GM19193 (cell line): ENCODE data around the gene CNIH3.

Experiments used
- POLR2A ChIP-seq: IDR thresholded peaks from 4 replicates; pipeline ENCODE4 v1.6.1; 2011; ENCODE audit not compliant: insufficient read depth, insufficient read length; ENCODE audit errors: extremely low read depth

The CNIH3 gene

GRCh38 chr1:224631462-224632115 is 15.5 kb downstream of the CNIH3 start:
- no peak for TF ChIP-seq POLR2A

DNA sequence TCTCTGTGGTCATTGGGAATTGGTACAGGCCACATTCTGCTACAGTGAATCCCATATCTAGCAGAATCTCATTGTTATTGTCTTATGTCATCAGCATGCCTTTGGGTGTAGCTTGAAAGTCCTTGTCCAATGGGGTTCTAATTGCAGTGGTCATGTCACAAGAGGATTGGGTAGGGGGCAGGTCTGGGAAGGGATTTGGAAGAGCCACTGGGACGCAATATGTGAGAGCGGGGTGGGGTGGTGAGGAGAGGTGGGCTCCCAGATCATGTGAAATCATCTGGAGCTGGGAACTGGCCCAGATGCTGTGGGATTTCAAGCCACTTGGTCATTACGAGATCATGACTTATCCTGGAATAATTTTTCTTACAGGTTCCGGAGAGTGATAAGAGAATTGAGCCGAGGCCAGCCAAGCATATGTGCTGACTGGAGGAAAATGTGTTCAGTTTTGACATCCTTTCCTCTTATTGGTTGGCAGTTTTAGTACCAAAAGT is 16.3 kb downstream of the CNIH3 start:
- TF ChIP-seq POLR2A: no peak

DNA sequence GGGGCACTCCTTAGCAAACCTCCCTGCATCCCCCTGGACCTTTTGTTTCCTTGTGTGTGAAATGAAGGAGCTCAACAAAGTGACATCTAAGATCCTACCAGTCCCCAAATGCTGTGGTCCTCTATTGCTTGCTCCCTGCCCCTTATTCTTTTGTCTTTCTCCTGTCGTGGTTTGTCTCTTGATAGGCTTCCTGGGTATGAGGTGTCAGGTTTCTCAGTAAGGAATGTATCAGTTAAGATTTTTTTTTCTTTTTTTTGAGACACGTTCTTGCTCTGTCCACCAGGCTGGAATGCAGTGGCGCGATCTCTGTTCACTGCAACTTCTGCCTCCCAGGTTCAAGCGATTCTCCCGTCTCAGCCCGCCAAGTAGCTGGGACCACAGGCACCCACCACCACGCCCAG is 16.8 kb downstream of the CNIH3 start:
- TF ChIP-seq POLR2A: no peak

DNA sequence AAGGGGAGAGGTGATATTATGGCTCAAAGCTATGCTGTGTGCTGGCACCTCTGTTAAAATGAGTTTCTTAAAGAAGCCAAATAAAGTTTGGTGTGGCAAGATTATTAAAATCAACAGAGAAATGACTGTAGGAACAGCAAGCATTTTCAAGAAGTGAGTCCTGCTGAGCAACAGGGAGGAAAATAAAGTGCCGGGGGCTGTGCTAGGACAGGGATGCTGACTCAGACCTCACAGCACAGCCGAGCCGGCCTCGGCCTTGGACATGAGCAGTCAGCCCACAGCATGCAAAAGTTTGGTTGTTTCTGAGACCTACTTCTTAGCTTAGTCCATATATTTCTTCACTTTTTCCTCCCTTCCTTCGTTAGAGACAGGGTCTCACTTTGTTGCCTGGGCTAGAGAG is 19.2 kb downstream of the CNIH3 start:
- no peak for TF ChIP-seq POLR2A

- TF ChIP-seq POLR2A: no peak
These were observed 21.4 kb downstream of the CNIH3 start for GRCh38 chr1:224637515-224637914.

DNA sequence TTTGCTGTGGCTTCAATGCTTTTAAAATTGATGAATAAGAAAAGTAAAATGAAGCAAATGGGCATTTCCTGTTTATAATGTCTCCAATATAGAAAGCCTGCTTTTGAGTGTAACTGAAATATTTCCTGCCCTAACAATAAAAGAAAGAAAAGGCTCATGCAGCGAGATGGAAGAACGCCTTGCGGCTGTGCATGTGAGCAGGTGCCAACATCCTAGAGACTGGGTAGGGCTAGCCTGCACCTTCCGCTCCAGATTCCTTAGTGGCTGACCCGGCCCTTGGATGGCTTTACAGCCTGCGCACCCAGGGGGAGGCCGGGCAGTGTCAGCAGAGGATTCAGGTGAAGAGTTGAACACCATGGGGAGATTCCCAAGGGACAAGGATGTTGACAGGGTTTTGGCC is 21.8 kb downstream of the CNIH3 start:
- no peak for TF ChIP-seq POLR2A

DNA sequence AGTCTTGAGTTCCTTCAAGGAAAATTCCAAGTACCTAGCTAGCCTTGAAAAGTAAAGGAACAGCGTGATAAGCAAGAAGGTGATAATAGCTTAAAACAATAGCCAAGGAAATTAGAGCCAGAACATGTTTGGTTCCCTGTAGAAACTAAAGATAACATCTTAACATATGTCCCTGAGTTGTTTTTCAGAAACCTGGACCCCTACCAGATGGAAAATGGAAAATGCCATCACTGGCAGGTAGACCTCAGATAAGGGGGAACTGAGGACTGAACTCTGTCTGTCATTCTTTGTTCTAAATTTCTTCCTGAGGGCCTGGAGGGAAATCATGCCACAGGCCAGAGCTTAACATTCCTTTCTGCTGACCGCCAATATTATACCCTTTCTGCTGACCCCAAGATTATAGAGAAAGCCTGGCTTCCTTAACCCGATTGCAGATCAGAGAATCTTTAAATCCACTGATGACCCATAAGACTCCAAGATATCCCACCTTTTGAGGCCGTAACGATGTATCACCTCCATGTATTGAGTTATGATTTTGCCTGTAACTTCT is 23.4 kb downstream of the CNIH3 start:
- TF ChIP-seq POLR2A: no peak

GRCh38 chr1:224640018-224640417 is 23.9 kb downstream of the CNIH3 start:
- TF ChIP-seq POLR2A: no peak

- TF ChIP-seq POLR2A: no peak
These were observed 24.5 kb downstream of the CNIH3 start for GRCh38 chr1:224640587-224640986.

- no peak for TF ChIP-seq POLR2A
These were observed 24.9 kb downstream of the CNIH3 start for GRCh38 chr1:224641030-224641429.

DNA sequence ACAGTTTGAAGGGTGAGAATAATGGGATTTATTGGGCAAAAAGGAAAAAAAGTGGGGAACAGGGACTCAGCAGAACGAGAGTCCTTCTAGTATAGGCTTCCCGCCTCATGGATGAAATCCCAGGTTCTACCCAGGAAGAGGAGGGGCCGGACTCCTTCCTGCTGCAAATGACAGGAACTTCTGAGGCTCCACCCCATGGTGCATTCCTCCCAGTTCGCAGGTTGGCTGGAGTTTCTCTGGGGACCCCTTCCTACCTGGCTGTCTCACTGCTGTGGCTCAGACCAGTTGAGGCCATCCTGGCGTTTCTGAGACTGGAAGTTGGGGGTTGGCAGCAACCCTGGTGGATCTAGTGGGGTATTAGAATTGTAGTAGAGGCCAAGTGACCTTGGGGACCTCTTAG is 27.5 kb downstream of the CNIH3 start:
- TF ChIP-seq POLR2A: no peak

- TF ChIP-seq POLR2A: no peak
These were observed 28.5 kb downstream of the CNIH3 start for GRCh38 chr1:224644553-224645154.

GRCh38 chr1:224647449-224647848 is 31.3 kb downstream of the CNIH3 start:
- TF ChIP-seq POLR2A: no peak

GRCh38 chr1:224650290-224650689 is 34.2 kb downstream of the CNIH3 start:
- no peak for TF ChIP-seq POLR2A

DNA sequence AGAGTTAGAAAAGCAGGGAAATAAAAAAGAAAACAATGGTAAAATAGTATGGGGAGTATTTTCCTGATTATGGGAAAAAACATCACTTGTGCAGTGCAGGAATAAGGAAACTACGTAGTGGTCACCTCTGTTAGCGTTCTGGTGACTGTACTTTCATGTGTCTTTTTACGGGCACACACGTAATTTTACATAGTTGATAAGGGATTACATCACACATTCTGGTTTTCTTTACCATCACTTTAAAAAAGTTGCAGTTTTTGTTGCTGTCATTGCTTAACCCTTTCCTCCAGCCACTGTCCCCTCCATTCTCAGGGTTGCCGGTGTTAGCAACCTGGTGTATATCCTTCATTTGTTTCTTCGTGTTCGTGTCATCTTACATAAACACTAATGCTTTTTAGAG is 35.1 kb downstream of the CNIH3 start:
- no peak for TF ChIP-seq POLR2A

DNA sequence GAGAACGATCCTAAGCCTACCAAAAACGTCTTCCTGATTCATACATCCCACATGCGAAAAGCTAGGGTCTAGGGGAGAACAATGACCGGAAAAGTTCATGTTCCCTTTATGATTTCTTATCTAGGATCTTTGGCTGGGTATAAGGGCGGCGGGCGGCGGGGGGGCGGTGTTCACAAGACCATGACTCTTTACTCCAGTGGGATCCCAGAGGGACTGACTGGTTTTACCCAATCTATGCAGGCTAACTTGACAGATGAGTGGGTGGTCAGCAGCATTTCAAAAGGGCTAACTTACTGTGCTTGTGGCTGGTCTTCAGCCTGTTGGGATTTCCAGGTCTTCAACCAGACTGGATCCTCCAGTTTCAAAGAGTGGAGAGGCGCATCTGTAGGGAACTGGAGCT is 40.3 kb downstream of the CNIH3 start:
- no peak for TF ChIP-seq POLR2A
